ENCODE measurements around the gene C1QL3. TPM values are rescaled to one million over a fixed set of nuclear protein-coding genes. Genes with fewer than 3 reads are reported as not detected.
A peak's percentile ranks its signal among the peaks of the same experiment; 100 is the strongest.

C1QL3 gene
- total RNA-seq, 1 experiment from 2014 or later: 4.0 TPM

DNA sequence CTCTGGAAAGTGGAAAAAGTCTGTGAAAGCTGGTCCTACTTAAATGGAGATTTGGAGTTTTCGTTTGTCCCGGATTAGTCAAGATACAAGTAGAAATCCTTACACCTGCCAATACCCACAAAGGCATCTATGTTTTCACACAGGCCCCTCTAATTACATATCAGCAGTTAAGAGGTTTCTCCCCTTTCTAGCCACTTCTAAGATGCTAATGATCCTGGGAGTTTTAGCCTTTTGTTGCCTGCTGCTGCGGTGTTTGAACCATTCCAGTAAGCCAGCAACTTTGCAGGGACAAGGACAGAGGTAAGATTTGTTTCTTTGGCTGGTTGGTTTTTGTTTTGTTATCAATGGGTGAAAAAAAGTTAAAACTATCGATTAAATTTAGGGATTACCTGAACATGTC is 5.8 kb upstream of the C1QL3 start:
- H3K79me2 ChIP-seq (ENCODE audit: insufficient read depth, low read length): no peaks in the 10 kb centered on the region
- no peaks in the 10 kb centered on the region for H4K20me1 ChIP-seq (ENCODE audit: control insufficient read depth, insufficient read depth, insufficient read length)
- no peak overlapping the region for H3K27ac ChIP-seq (ENCODE audit: insufficient read length, low read depth, low read length)
- H4K8ac ChIP-seq (replicated peaks; ENCODE audit: insufficient read length, low read depth, low read length): no peak overlapping the region
- no peak overlapping the region for H2BK12ac ChIP-seq (ENCODE audit: insufficient read length, low read depth, low read length)
- no peak overlapping the region for H3K18ac ChIP-seq (ENCODE audit: insufficient read length, low read depth, low read length)
- no peak overlapping the region for H2AFZ ChIP-seq (ENCODE audit: low read length)
- Mint-ChIP-seq H3K36me3 (ENCODE audit: insufficient read depth in 1 of 3, low read depth in 3 of 3) (no peaks in the 10 kb centered on the region), H3K27me3 (ENCODE audit: low read depth) (peaks cover 42% of the 10 kb centered on the region), H3K9me3 (no peaks in the 10 kb centered on the region), H3K27ac (peak overlapping the region in 1 of 3 experiments; percentile 22; a peak in 1 of 7 replicates), H3K4me1 (peaks cover 39 to 46% of the 10 kb centered on the region in 2 experiments), H3K4me3 (no peak overlapping the region)
- no peak overlapping the region for H3T11ph ChIP-seq (ENCODE audit: low read length)
- no peak overlapping the region for H4K5ac ChIP-seq (ENCODE audit: insufficient read length, low read depth, low read length)
- H2BK5ac ChIP-seq (ENCODE audit: insufficient read length, low read length): no peak overlapping the region
- no peak overlapping the region for H2BK120ac ChIP-seq (ENCODE audit: low read depth, low read length, poor library complexity, severe bottlenecking)
- no peaks in the 10 kb centered on the region for H3K23me2 ChIP-seq (ENCODE audit: insufficient read length, low read depth, low read length, poor library complexity, severe bottlenecking)
- H2BK15ac ChIP-seq (ENCODE audit: low read depth, low read length): no peak overlapping the region
- no peak overlapping the region for H3K14ac ChIP-seq (ENCODE audit: insufficient read depth, low read length)
- no peak overlapping the region for H2AK5ac ChIP-seq (ENCODE audit: insufficient read length, low read length)
- H3K56ac ChIP-seq (ENCODE audit: insufficient read length, low read depth, low read length): no peak overlapping the region
- no peak for TF ChIP-seq CTCF (conservative IDR thresholded peaks at IDR 0.05)
- WGBS (ENCODE audit: extremely low coverage, insufficient read length, low lambda C conversion rate): no CpG with 5 or more reads among the region's 4 CpGs
- no peak overlapping the region for H3K4ac ChIP-seq (ENCODE audit: low read depth, low read length)
- no peaks in the 10 kb centered on the region for H3K9me3 ChIP-seq (ENCODE audit: control insufficient read depth, low read depth, low read length)
- no peak overlapping the region for H3K9ac ChIP-seq (ENCODE audit: extremely low read depth, insufficient read length, low read length)
- H3K4me2 ChIP-seq (ENCODE audit: insufficient read depth, insufficient read length, low read length): no peak overlapping the region
- H3K4me1 ChIP-seq (ENCODE audit: insufficient read depth, low read length): no peaks in the 10 kb centered on the region
- no peak for DNase-seq
- no peak overlapping the region for H3K23ac ChIP-seq (ENCODE audit: insufficient read length, low read depth, low read length)
- H2BK20ac ChIP-seq (ENCODE audit: low read depth, low read length, poor library complexity, severe bottlenecking): no peak overlapping the region
- H3K27me3 ChIP-seq (ENCODE audit: insufficient read depth, low read length): peaks cover 6% of the 10 kb centered on the region; the same call in 1 of the 2 replicates
- H3K79me1 ChIP-seq (ENCODE audit: insufficient read depth, low read depth, low read length, poor library complexity, severe bottlenecking): no peaks in the 10 kb centered on the region
- no peak overlapping the region for H4K91ac ChIP-seq (ENCODE audit: insufficient read length, low read depth, low read length)

All from H9 (cell line).